Progenitor cell of endocrine pancreas (in vitro differentiated cells): ENCODE measurements around the gene NPR2. TPM values are rescaled to one million over a fixed set of nuclear protein-coding genes. Genes with fewer than 3 reads are reported as not detected.

Experiments
- DNase-seq: peaks from one replicate; pipeline ENCODE4 v3.0.0; 2021; ENCODE audit warnings: low spot score; ENCODE audit not compliant: unreplicated experiment
- H3K27ac Mint-ChIP-seq: 2 replicates; pipeline ENCODE4 v1.8.0; 2021; ENCODE audit warnings: mild to moderate bottlenecking, moderate library complexity, mixed read lengths
- H3K27me3 Mint-ChIP-seq: 2 replicates; pipeline ENCODE4 v1.8.0; 2021; ENCODE audit warnings: mixed read lengths
- H3K36me3 Mint-ChIP-seq: 2 replicates; pipeline ENCODE4 v1.8.0; 2022; ENCODE audit warnings: mixed read lengths; ENCODE audit not compliant: insufficient read depth
- H3K4me1 Mint-ChIP-seq: 2 replicates; pipeline ENCODE4 v1.8.0; 2021; ENCODE audit warnings: low read depth, mixed read lengths
- H3K4me3 Mint-ChIP-seq: 2 replicates; pipeline ENCODE4 v1.8.0; 2021; ENCODE audit warnings: low read depth, mild to moderate bottlenecking, moderate library complexity, mixed read lengths
- H3K9me3 Mint-ChIP-seq: 2 replicates; pipeline ENCODE4 v1.8.0; 2021; ENCODE audit warnings: low read depth, mixed read lengths
- CTCF ChIP-seq: fragments of 200-600 bp; sonication (generic); IDR thresholded peaks from one replicate; pipeline ENCODE4 v1.5.0; 2021; ENCODE audit warnings: antibody characterized with exemption, mild to moderate bottlenecking; ENCODE audit not compliant: unreplicated experiment
- total RNA-seq: library from RNA; stranded (reverse); gene quantifications from 2 replicates; pipeline ENCODE4 v1.2.1, GENCODE V29; 2021

The NPR2 gene
- total RNA-seq, 1 donor from 2014 or later: 23.4 TPM

- Mint-ChIP-seq H3K4me3 (no peak overlapping the region), H3K27ac (no peak overlapping the region), H3K36me3 (peaks cover 14% of the 10 kb centered on the region), H3K27me3 (peaks cover 23% of the 10 kb centered on the region), H3K9me3 (no peaks in the 10 kb centered on the region), H3K4me1 (peaks cover 11% of the 10 kb centered on the region)
- TF ChIP-seq CTCF: no peak
- no peak for DNase-seq
Observed at GRCh38 chr9:35847792-35848572, 56.6 kb downstream of the NPR2 start.

- H3K9me3 Mint-ChIP-seq: no peaks in the 10 kb centered on the region
- H3K4me1 Mint-ChIP-seq: no peaks in the 10 kb centered on the region
- H3K36me3 Mint-ChIP-seq: peaks cover 9% of the 10 kb centered on the region
- TF ChIP-seq CTCF: no peak
- peaks cover 12% of the 10 kb centered on the region for H3K27me3 Mint-ChIP-seq
- peak; percentile 1 for DNase-seq
- no peak overlapping the region for H3K27ac Mint-ChIP-seq
- no peak overlapping the region for H3K4me3 Mint-ChIP-seq
Observed at GRCh38 chr9:35852267-35852815, 61.0 kb downstream of the NPR2 start.

GRCh38 chr9:35852876-35853865 is 61.8 kb downstream of the NPR2 start:
- no peak overlapping the region for H3K27ac Mint-ChIP-seq
- no peaks in the 10 kb centered on the region for H3K4me1 Mint-ChIP-seq
- peaks cover 5% of the 10 kb centered on the region for H3K36me3 Mint-ChIP-seq
- no peak for TF ChIP-seq CTCF
- peaks cover 5% of the 10 kb centered on the region for H3K27me3 Mint-ChIP-seq
- H3K9me3 Mint-ChIP-seq: no peaks in the 10 kb centered on the region
- peak; percentile 6 for DNase-seq
- H3K4me3 Mint-ChIP-seq: no peak overlapping the region

GRCh38 chr9:35854091-35854762 is 62.8 kb downstream of the NPR2 start:
- H3K4me3 Mint-ChIP-seq: no peak overlapping the region
- peaks cover 4% of the 10 kb centered on the region for H3K36me3 Mint-ChIP-seq
- H3K4me1 Mint-ChIP-seq: no peaks in the 10 kb centered on the region
- H3K9me3 Mint-ChIP-seq: no peaks in the 10 kb centered on the region
- DNase-seq: peak; percentile 3
- H3K27ac Mint-ChIP-seq: no peak overlapping the region
- peaks cover 6% of the 10 kb centered on the region for H3K27me3 Mint-ChIP-seq
- no peak for TF ChIP-seq CTCF

- Mint-ChIP-seq H3K9me3 (no peaks in the 10 kb centered on the region), H3K4me1 (no peaks in the 10 kb centered on the region), H3K36me3 (peaks cover 3% of the 10 kb centered on the region), H3K27me3 (peaks cover 24% of the 10 kb centered on the region), H3K4me3 (no peak overlapping the region), H3K27ac (no peak overlapping the region)
- no peak for DNase-seq
- TF ChIP-seq CTCF: no peak
Observed at GRCh38 chr9:35856206-35856605, 64.8 kb downstream of the NPR2 start.
